Liver (tissue), 9 donors: ENCODE measurements around the gene LOXL3. TPM values are rescaled to one million over a fixed set of nuclear protein-coding genes. Genes with fewer than 3 reads are reported as not detected.

Experiments
- DNase-seq: peaks from one replicate; pipeline ENCODE4 v3.0.0-alpha.2; 2017; ENCODE audit warnings: low spot score
- H3K27ac ChIP-seq, 2 donors: one replicate each; pipeline ENCODE4 v1.7.0; 2013; ENCODE audit warnings: inconsistent platforms in 2 of 2, low read length in 2 of 2, control low read depth in 1 of 2, low read depth in 1 of 2, mild to moderate bottlenecking in 1 of 2
- H3K27me3 ChIP-seq, 4 donors: one replicate each; pipeline versions ENCODE4 v1.6.1 to v1.7.0; 2013; ENCODE audit warnings: low read length in 3 of 4, inconsistent platforms in 1 of 4, mild to moderate bottlenecking in 1 of 4, moderate library complexity in 1 of 4; ENCODE audit not compliant: control insufficient read depth in 4 of 4, insufficient read depth in 4 of 4
- H3K36me3 ChIP-seq, 4 donors: one replicate each; pipeline versions ENCODE4 v1.6.1 to v1.7.0; 2013; ENCODE audit warnings: low read length in 3 of 4, mild to moderate bottlenecking in 3 of 4, low read depth in 1 of 4, moderate library complexity in 1 of 4; ENCODE audit not compliant: control insufficient read depth in 4 of 4, insufficient read depth in 3 of 4
- H3K4me1 ChIP-seq, 4 donors: one replicate each; pipeline versions ENCODE4 v1.6.1 to v1.7.0; 2013; ENCODE audit warnings: low read length in 3 of 4, mild to moderate bottlenecking in 3 of 4, moderate library complexity in 1 of 4; ENCODE audit not compliant: control insufficient read depth in 4 of 4, insufficient read depth in 4 of 4
- H3K4me3 ChIP-seq, 3 donors: one replicate each; pipeline versions ENCODE4 v1.6.1 to v1.7.0; 2013; ENCODE audit warnings: low read length in 3 of 3, control low read depth in 1 of 3, low read depth in 1 of 3, mild to moderate bottlenecking in 1 of 3
- H3K9ac ChIP-seq, 2 donors: one replicate each; pipeline ENCODE4 v1.7.0; 2013; ENCODE audit warnings: low read length in 2 of 2, mild to moderate bottlenecking in 2 of 2, moderate library complexity in 2 of 2, control low read depth in 1 of 2, low read depth in 1 of 2
- H3K9me3 ChIP-seq, 4 donors: one replicate each; pipeline versions ENCODE4 v1.6.1 to v1.7.0; 2013; ENCODE audit warnings: low read length in 3 of 4; ENCODE audit not compliant: control insufficient read depth in 4 of 4
- ATF3 ChIP-seq: IDR thresholded peaks from 2 replicates; pipeline ENCODE4 v1.6.1; 2016; ENCODE audit warnings: antibody characterized with exemption
- CTCF ChIP-seq: fragments of 150-350 bp; IDR thresholded peaks from 2 replicates; pipeline ENCODE4 v1.5.1; 2017; ENCODE audit warnings: improper control_type of control experiment, low read depth, low read length; ENCODE audit not compliant: missing input control
- EGR1 ChIP-seq, 2 donors: IDR thresholded peaks; 2 replicates each; pipeline ENCODE4 v1.6.1; 2016 to 2018; ENCODE audit warnings: antibody characterized with exemption in 2 of 2, low read depth in 2 of 2
- FOXA1 ChIP-seq: IDR thresholded peaks from 2 replicates; pipeline ENCODE4 v1.6.1; 2016; ENCODE audit warnings: antibody characterized with exemption
- FOXA2 ChIP-seq: IDR thresholded peaks from 2 replicates; pipeline ENCODE4 v1.6.1; 2016; ENCODE audit warnings: antibody characterized with exemption
- GABPA ChIP-seq, 2 donors: IDR thresholded peaks in 1 of 2; conservative IDR thresholded peaks in 1 of 2; 2 replicates each; pipeline ENCODE4 v1.6.1; 2016; ENCODE audit warnings: antibody characterized with exemption in 2 of 2, mild to moderate bottlenecking in 1 of 2, moderate library complexity in 1 of 2
- HNF4A ChIP-seq, 2 donors: conservative IDR thresholded peaks; 2 replicates each; pipeline ENCODE4 v1.6.1; 2016; ENCODE audit warnings: antibody characterized with exemption in 2 of 2, mild to moderate bottlenecking in 2 of 2
- HNF4G ChIP-seq: IDR thresholded peaks from 2 replicates; pipeline ENCODE4 v1.6.1; 2016; ENCODE audit warnings: antibody characterized with exemption
- JUND ChIP-seq, 2 donors: IDR thresholded peaks; 2 replicates each; pipeline ENCODE4 v1.6.1; 2016; ENCODE audit warnings: antibody characterized with exemption in 2 of 2
- MAX ChIP-seq: IDR thresholded peaks from 2 replicates; pipeline ENCODE4 v1.6.1; 2016; ENCODE audit warnings: antibody characterized with exemption
- NR2F2 ChIP-seq: IDR thresholded peaks from 2 replicates; pipeline ENCODE4 v1.6.1; 2016; ENCODE audit warnings: antibody characterized with exemption
- RAD21 ChIP-seq, 2 donors: IDR thresholded peaks; 2 replicates each; pipeline ENCODE4 v1.6.1; 2016; ENCODE audit warnings: antibody characterized with exemption in 2 of 2, mild to moderate bottlenecking in 2 of 2
- REST ChIP-seq: IDR thresholded peaks from 2 replicates; pipeline ENCODE4 v1.6.1; 2016; ENCODE audit warnings: antibody characterized with exemption, mild to moderate bottlenecking
- RXRA ChIP-seq, 2 donors: IDR thresholded peaks; 2 replicates each; pipeline ENCODE4 v1.6.1; 2017 to 2018; ENCODE audit warnings: antibody characterized with exemption in 2 of 2, mild to moderate bottlenecking in 1 of 2
- SP1 ChIP-seq: IDR thresholded peaks from 2 replicates; pipeline ENCODE4 v1.6.1; 2018; ENCODE audit warnings: antibody characterized with exemption, mild to moderate bottlenecking
- TAF1 ChIP-seq: conservative IDR thresholded peaks from 2 replicates; pipeline ENCODE4 v1.6.1; 2016; ENCODE audit warnings: antibody characterized with exemption, mild to moderate bottlenecking
- YY1 ChIP-seq: IDR thresholded peaks from 2 replicates; pipeline ENCODE4 v1.6.1; 2016; ENCODE audit warnings: antibody characterized with exemption, mild to moderate bottlenecking
- ZBTB33 ChIP-seq: IDR thresholded peaks from 2 replicates; pipeline ENCODE4 v1.6.1; 2016; ENCODE audit warnings: antibody characterized with exemption
- WGBS: extraction: QIAGEN DNeasy Blood & Tissue Kit; methylation state at CpG from one replicate; pipeline ENCODE4 v1.1.7; 2013; 5-methylcytosine and 5-hydroxymethylcytosine counted together
- polyA plus RNA-seq, 2 donors: library from polyadenylated mRNA; stranded (reverse) in 1 of 2; unstranded in 1 of 2; fragments of 200-250 nt in 1 of 2; fragments of >200 nt in 1 of 2; fragmentation: Nextera tagmentation in 1 of 2; extraction: Ambion mirVana in 1 of 2; gene quantifications; one replicate each; pipeline versions ENCODE4 v1.2.1 to v1.2.3, GENCODE V29; 2013 to 2015
- total RNA-seq, 2 donors: library from RNA; depleted of rRNA; stranded (reverse); fragments of >200 nt; gene quantifications; one replicate each; pipeline ENCODE4 v1.2.3, GENCODE V29; 2014
- donor health status: healthy.
- donor health status: healthy.
- donor health status: healthy.
- donor health status: healthy.
- donor health status: healthy.

Gene LOXL3
- total and polyA plus RNA-seq, 4 donors, result 0.31 to 2.8 (median 1.3) TPM

- H3K9me3 ChIP-seq, result no peaks in the 10 kb centered on the region
- H3K36me3 ChIP-seq, result peaks cover 0 to 7% (median 0%) of the 10 kb centered on the region in 4 donors
- TF ChIP-seq CTCF (peak; percentile 91), RXRA (IDR thresholded peaks at IDR 0.05) (peak; percentile 74 to 83), FOXA1 (no peak), REST (no peak), ZBTB33 (peak; percentile 97), TAF1 (peak; percentile 81), MAX (peak; percentile 80), GABPA (IDR thresholded peaks at IDR 0.05 in 1 of 2, conservative IDR thresholded peaks at IDR 0.05 in 1 of 2) (peak; percentile 88 to 98), FOXA2 (no peak), SP1 (peak; percentile 83), RAD21 (IDR thresholded peaks at IDR 0.05) (peak; percentile 89 to 92), NR2F2 (peak; percentile 92), ATF3 (peak; percentile 48), HNF4G (peak; percentile 76), HNF4A (conservative IDR thresholded peaks at IDR 0.05) (peak; percentile 90 to 92), YY1 (peak; percentile 100), JUND (IDR thresholded peaks at IDR 0.05) (peak in 1 of 2 donors; percentile 9), EGR1 (IDR thresholded peaks at IDR 0.05; ENCODE audit: low read depth in 2 of 2) (no peak)
- peak; percentile 94 for DNase-seq
- no peaks in the 10 kb centered on the region for H3K27me3 ChIP-seq
- peak within 1 kb of the TSS; percentile 82 to 84 for H3K27ac ChIP-seq
- peak within 1 kb of the TSS; percentile 57 to 63 for H3K9ac ChIP-seq
- under 1% methylated on average over 50 of the region's 50 CpGs for WGBS
- peaks cover 10 to 45% (median 37%) of the 10 kb centered on the region in 4 donors for H3K4me1 ChIP-seq
- peak within 1 kb of the TSS; percentile 67 to 95 (median 94) for H3K4me3 ChIP-seq
Observed at GRCh38 chr2:74482801-74483674, 70.7 kb downstream of the LOXL3 start, which contains the start of the genes CCDC142 and TTC31. Gene CCDC142 (minus strand): TSS chr2:74482998. CDS start chr2:74482837, 161 bp downstream. Gene TTC31 (plus strand): TSS chr2:74483081. CDS start chr2:74483096, 15 bp downstream.

Other genes with a start within 250 kb of the LOXL3 start
- gene SLC4A5, start 210.5 kb downstream of the LOXL3 start, total RNA-seq, result under 1 TPM; 0.42 to 0.50 TPM
- under 1 TPM; 0.12 to 0.15 TPM for gene SLC4A5, start 210.5 kb downstream of the LOXL3 start, polyA plus RNA-seq
- gene DCTN1, start 173.6 kb downstream of the LOXL3 start, total RNA-seq, result 10 to 100 TPM; 34.8 to 40.9 TPM
- gene DCTN1, start 173.6 kb downstream of the LOXL3 start, polyA plus RNA-seq, result 10 to 100 TPM; 29.7 to 32.1 TPM
- under 1 TPM; 0.08 to 0.23 TPM for gene C2orf81, start 132.3 kb downstream of the LOXL3 start, total RNA-seq
- under 1 TPM; 0.35 to 0.44 TPM for gene C2orf81, start 132.3 kb downstream of the LOXL3 start, polyA plus RNA-seq
- gene WDR54, start 132.2 kb downstream of the LOXL3 start, total RNA-seq, result 1 to 10 TPM; 1.7 to 4.2 TPM
- gene WDR54, start 132.2 kb downstream of the LOXL3 start, polyA plus RNA-seq, result 1 to 10 TPM; 3.0 to 3.2 TPM
- 10 to 100 TPM; 27.8 to 98.0 TPM for gene RTKN, start 112.0 kb downstream of the LOXL3 start, total RNA-seq
- 10 to 100 TPM; 54.4 to 91.7 TPM for gene RTKN, start 112.0 kb downstream of the LOXL3 start, polyA plus RNA-seq
- gene INO80B, start 98.9 kb downstream of the LOXL3 start, total RNA-seq, result 10 to 100 TPM in 1 of 2 donors, 1 to 10 TPM in 1; 7.0 to 14.8 TPM
- gene INO80B, start 98.9 kb downstream of the LOXL3 start, polyA plus RNA-seq, result 10 to 100 TPM in 1 of 2 donors, 1 to 10 TPM in 1; 2.7 to 14.0 TPM
- gene WBP1, start 95.5 kb downstream of the LOXL3 start, total RNA-seq, result 10 to 100 TPM; 23.5 to 26.2 TPM
- 10 to 100 TPM; 19.2 to 45.0 TPM for gene WBP1, start 95.5 kb downstream of the LOXL3 start, polyA plus RNA-seq
- gene MOGS, start 88.6 kb downstream of the LOXL3 start, total RNA-seq, result 10 to 100 TPM; 23.4 to 50.0 TPM
- gene MOGS, start 88.6 kb downstream of the LOXL3 start, polyA plus RNA-seq, result 10 to 100 TPM; 21.2 to 38.6 TPM
- 10 to 100 TPM; 12.6 to 21.0 TPM for gene MRPL53, start 81.3 kb downstream of the LOXL3 start, total RNA-seq
- 10 to 100 TPM; 51.1 to 72.5 TPM for gene MRPL53, start 81.3 kb downstream of the LOXL3 start, polyA plus RNA-seq
- gene CCDC142, start 70.9 kb downstream of the LOXL3 start, total RNA-seq, result 10 to 100 TPM; 13.4 to 28.3 TPM
- gene CCDC142, start 70.9 kb downstream of the LOXL3 start, polyA plus RNA-seq, result 1 to 10 TPM; 5.1 to 8.3 TPM
- 10 to 100 TPM in 1 of 2 donors, 1 to 10 TPM in 1; 9.9 to 26.4 TPM for gene TTC31, start 70.9 kb downstream of the LOXL3 start, total RNA-seq
- 10 to 100 TPM; 15.3 to 16.3 TPM for gene TTC31, start 70.9 kb downstream of the LOXL3 start, polyA plus RNA-seq
- 1 to 10 TPM in 1 of 2 donors, under 1 TPM in 1; 0.84 to 2.7 TPM for gene LBX2, start 54.3 kb downstream of the LOXL3 start, total RNA-seq
- gene LBX2, start 54.3 kb downstream of the LOXL3 start, polyA plus RNA-seq, result 1 to 10 TPM; 2.3 to 2.8 TPM
- gene PCGF1, start 46.2 kb downstream of the LOXL3 start, total RNA-seq, result 10 to 100 TPM in 1 of 2 donors, 1 to 10 TPM in 1; 3.3 to 11.1 TPM
- 10 to 100 TPM; 10.6 to 12.5 TPM for gene PCGF1, start 46.2 kb downstream of the LOXL3 start, polyA plus RNA-seq
- not detected for gene TLX2, start 39.5 kb downstream of the LOXL3 start, total RNA-seq
- gene TLX2, start 39.5 kb downstream of the LOXL3 start, polyA plus RNA-seq, result not detected
- 1 to 10 TPM in 1 of 2 donors, under 1 TPM in 1; 0.08 to 1.0 TPM for gene DQX1, start 27.7 kb downstream of the LOXL3 start, total RNA-seq
- gene DQX1, start 27.7 kb downstream of the LOXL3 start, polyA plus RNA-seq, result under 1 TPM in 1 of 2 donors, not detected in 1; 0.05 TPM
- 100 to 1,000 TPM in 1 of 2 donors, 10 to 100 TPM in 1; 62.6 to 126 TPM for gene AUP1, start 24.2 kb downstream of the LOXL3 start, total RNA-seq
- 100 to 1,000 TPM in 1 of 2 donors, 10 to 100 TPM in 1; 96.4 to 122 TPM for gene AUP1, start 24.2 kb downstream of the LOXL3 start, polyA plus RNA-seq
- 10 to 100 TPM; 18.7 to 81.8 TPM for gene HTRA2, start 24.0 kb downstream of the LOXL3 start, total RNA-seq
- gene HTRA2, start 24.0 kb downstream of the LOXL3 start, polyA plus RNA-seq, result 10 to 100 TPM; 13.3 to 18.2 TPM
- 1 to 10 TPM; 4.6 to 8.6 TPM for gene DOK1, start 778 bp upstream of the LOXL3 start, total RNA-seq
- gene DOK1, start 778 bp upstream of the LOXL3 start, polyA plus RNA-seq, result 1 to 10 TPM; 2.0 to 3.6 TPM
- gene M1AP, start 94.4 kb upstream of the LOXL3 start, total RNA-seq, result under 1 TPM; under 0.01 to 0.09 TPM
- under 1 TPM; 0.06 to 0.38 TPM for gene M1AP, start 94.4 kb upstream of the LOXL3 start, polyA plus RNA-seq
- 1 to 10 TPM in 1 of 2 donors, under 1 TPM in 1; 0.92 to 1.1 TPM for gene SEMA4F, start 100.3 kb upstream of the LOXL3 start, total RNA-seq
- under 1 TPM; 0.57 to 0.99 TPM for gene SEMA4F, start 100.3 kb upstream of the LOXL3 start, polyA plus RNA-seq